ENCODE measurements around the gene RFPL4AL1. TPM values are rescaled to one million over a fixed set of nuclear protein-coding genes. Genes with fewer than 3 reads are reported as not detected.
"Not testable (repeated sequence)": the region's sequence is repeated elsewhere in the genome, so short reads cannot be mapped to it uniquely, and the experiment has no call there.

Gene RFPL4AL1
- total RNA-seq (not detected), polyA plus RNA-seq (not detected)
- long read RNA-seq, donor 1: 0 reads
- long read RNA-seq, donor 2: 0 reads
- long read RNA-seq, donor 3: 0 reads

GRCh38 chr19:55768818-55769217 lies at the start of gene RFPL4AL1:
RFPL4AL1 (plus strand) TSS chr19:55769118; CDS start chr19:55771805, 2,687 bp downstream.
- intact Hi-C loops (cut with DNase I); ATAC-seq: not testable (repeated sequence)
- 74 to 78% methylated on average over 4 to 5 of the region's 6 CpGs for WGBS, 2 donors

GRCh38 chr19:55720214-55720746 lies 48.6 kb upstream of the RFPL4AL1 start:
- Histone ChIP-seq H3K4me3 (no peak overlapping the region), H3K4me1 (no peaks in the 10 kb centered on the region), H3K27ac (no peak overlapping the region), H3K9me3 (peaks cover 0 to 20% (median 5%) of the 10 kb centered on the region in 11 donors), H3K36me3 (no peaks in the 10 kb centered on the region), H3K27me3 (peaks cover 0 to 72% (median 58%) of the 10 kb centered on the region in 7 donors)
- intact Hi-C loops (cut with DNase I): no loop called here
- ATAC-seq (no peak), DNase-seq (no peak)
- TF ChIP-seq CTCF (IDR thresholded peaks at IDR 0.05): no peak
- WGBS, 2 donors: 50 to 57% methylated on average over 5 of the region's 5 CpGs

More at GRCh38 chr19:55768818-55769217, at the start of gene RFPL4AL1:
- Histone ChIP-seq H3K9me3 (peaks cover 0 to 14% (median 0%) of the 10 kb centered on the region in 11 donors), H3K27me3 (peaks cover 0 to 14% (median 0%) of the 10 kb centered on the region in 7 donors)
- H3K36me3 ChIP-seq, H3K4me3 ChIP-seq, H3K27ac ChIP-seq, H3K4me1 ChIP-seq, DNase-seq: not testable (repeated sequence)

- Histone ChIP-seq H3K27ac (no peak overlapping the region), H3K27me3 (peaks cover 0 to 70% (median 55%) of the 10 kb centered on the region in 7 donors), H3K36me3 (no peaks in the 10 kb centered on the region), H3K9me3 (peaks cover 0 to 20% (median 5%) of the 10 kb centered on the region in 11 donors), H3K4me3 (no peak overlapping the region), H3K4me1 (no peaks in the 10 kb centered on the region)
- intact Hi-C loops (cut with DNase I): no loop called here
- WGBS, 2 donors: 86 to 88% methylated on average over 3 of the region's 3 CpGs
- no peak for TF ChIP-seq CTCF (IDR thresholded peaks at IDR 0.05)
- ATAC-seq: no peak
- DNase-seq: no peak
Observed at GRCh38 chr19:55720801-55721200, 48.1 kb upstream of the RFPL4AL1 start.

- Histone ChIP-seq H3K9me3 (peaks cover 0 to 20% (median 5%) of the 10 kb centered on the region in 11 donors), H3K4me1 (no peaks in the 10 kb centered on the region), H3K4me3 (no peak overlapping the region), H3K27ac (no peak overlapping the region), H3K36me3 (no peaks in the 10 kb centered on the region), H3K27me3 (peaks cover 0 to 52% (median 33%) of the 10 kb centered on the region in 7 donors)
- 85 to 91% methylated on average over 8 of the region's 8 CpGs for WGBS, 2 donors
- intact Hi-C loops (cut with DNase I): no loop called here
- ATAC-seq (no peak), DNase-seq (no peak)
- no peak for TF ChIP-seq CTCF (IDR thresholded peaks at IDR 0.05)
Observed at GRCh38 chr19:55723491-55723890, 45.4 kb upstream of the RFPL4AL1 start.

GRCh38 chr19:55730378-55730777 lies 38.5 kb upstream of the RFPL4AL1 start:
- H3K9me3 ChIP-seq; H3K36me3 ChIP-seq; ATAC-seq; H3K27ac ChIP-seq; intact Hi-C loops (cut with DNase I); H3K4me3 ChIP-seq; H3K4me1 ChIP-seq; DNase-seq: not testable (repeated sequence)
- peaks cover 0 to 10% (median 5%) of the 10 kb centered on the region in 7 donors for H3K27me3 ChIP-seq
- 79 to 81% methylated on average over 2 of the region's 2 CpGs for WGBS, 2 donors
